ENCODE measurements around the gene ARMH1. TPM values are rescaled to one million over a fixed set of nuclear protein-coding genes. Genes with fewer than 3 reads are reported as not detected.
"Not testable (repeated sequence)": the region's sequence is repeated elsewhere in the genome, so short reads cannot be mapped to it uniquely, and the experiment has no call there.

The ARMH1 gene
- total RNA-seq, 1 experiment from 2014 or later, result not detected

- not testable (repeated sequence) for DNase-seq (ENCODE audit: low spot score)
Measured at GRCh38 chr1:44666719-44667118, 7.8 kb upstream of the ARMH1 start.

DNA sequence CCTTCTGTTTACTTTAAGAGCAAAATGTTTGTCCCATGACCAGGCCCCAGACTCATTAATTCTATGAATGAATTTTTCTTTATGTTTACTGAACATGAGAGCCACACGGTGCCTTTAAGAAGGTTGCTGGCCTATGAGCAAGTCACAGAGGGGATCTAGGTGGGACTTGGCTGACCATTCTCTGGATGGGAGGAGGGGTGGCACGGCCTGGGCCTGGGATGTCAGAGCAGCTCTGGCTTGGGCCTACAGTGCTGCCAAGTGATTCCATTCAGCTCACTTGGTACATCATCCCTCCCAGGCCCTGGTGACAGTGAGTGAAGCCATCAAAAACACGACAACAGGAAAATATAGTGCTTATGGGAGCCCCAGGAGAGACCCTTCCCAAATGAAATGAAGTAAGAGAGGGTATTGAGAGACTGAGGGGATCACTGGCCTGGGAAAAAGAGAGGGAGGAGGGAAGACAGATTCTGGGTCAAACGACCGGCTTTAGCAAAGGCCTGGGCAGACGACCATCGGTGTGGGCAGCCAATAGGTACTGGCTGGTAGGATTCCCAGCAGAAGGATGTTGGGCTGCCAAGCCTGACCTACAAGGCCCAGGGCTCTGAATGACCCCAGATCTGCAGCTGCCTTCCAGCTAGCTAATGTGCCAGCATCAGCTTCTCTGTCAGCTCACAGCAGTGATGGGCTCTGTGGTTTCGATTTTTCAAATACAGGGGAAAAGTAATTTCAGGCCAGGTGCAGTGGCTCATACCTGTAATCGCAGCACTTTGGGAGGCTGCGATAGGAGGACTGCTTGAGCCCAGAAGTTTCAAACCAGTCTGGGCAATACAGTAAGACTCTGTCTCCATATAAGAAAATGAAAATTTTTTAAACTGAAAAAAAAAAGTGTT is 3.5 kb upstream of the ARMH1 start:
- DNase-seq (ENCODE audit: low spot score), result no peak

GRCh38 chr1:44672254-44672955 is 2.1 kb upstream of the ARMH1 start:
- DNase-seq (ENCODE audit: low spot score), result peak; percentile 80

- DNase-seq (ENCODE audit: low spot score), result no peak
Measured at GRCh38 chr1:44672961-44673674, 1.4 kb upstream of the ARMH1 start.

DNA sequence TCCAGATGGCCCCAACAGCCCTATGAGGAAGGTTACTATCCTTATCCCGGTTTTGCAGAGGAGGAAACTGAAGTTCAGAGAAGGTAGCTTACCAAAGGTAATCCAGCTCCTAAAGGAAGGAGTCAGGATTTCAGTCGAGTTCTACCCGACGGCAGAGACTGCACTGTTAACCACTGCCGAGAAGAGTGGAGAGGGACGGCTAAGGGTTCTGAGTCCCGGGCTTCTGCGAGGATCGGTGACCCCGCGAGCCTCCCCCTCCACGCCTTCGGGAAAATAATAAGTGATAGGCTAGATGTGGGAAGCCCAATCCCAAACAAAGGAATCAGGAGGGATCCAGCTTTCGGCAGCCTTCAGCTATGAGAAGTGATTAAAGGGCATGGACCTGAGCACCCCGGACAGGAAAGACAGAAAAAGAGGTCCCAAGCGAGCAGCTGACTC is 820 bp upstream of the ARMH1 start:
- DNase-seq (ENCODE audit: low spot score), result no peak

- DNase-seq (ENCODE audit: low spot score), result no peak
Measured at GRCh38 chr1:44675186-44675585, 672 bp downstream of the ARMH1 start.

GRCh38 chr1:44676484-44677200 is 2.1 kb downstream of the ARMH1 start:
- no peak for DNase-seq (ENCODE audit: low spot score)

DNA sequence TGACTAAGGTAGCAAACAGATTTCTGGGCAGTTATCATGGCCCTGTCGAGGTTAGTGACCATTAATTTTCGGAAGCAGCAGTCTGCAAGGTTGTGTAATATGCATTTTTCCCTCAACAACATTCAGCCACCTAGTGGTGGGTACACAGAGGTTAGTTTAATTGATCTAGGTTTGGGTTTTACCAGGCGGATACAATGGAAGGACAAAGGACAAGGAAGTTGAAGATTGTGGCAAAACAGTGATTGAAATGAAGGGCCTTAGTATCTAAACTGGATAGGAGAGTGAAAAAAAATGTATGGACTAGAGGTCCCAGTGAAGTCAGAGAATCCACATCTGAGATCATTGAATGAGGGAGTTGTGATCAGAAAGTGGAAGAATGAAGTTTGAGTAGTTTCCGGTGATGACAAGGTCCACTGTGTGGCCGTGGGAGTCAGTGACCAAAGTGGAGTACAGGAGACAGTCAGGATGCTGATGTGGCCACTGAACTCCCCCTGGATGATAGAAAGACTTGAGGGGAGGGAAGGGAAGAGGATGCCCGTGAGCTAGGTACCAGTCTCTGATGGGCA is 2.8 kb downstream of the ARMH1 start:
- peak; percentile 42 for DNase-seq (ENCODE audit: low spot score)

DNA sequence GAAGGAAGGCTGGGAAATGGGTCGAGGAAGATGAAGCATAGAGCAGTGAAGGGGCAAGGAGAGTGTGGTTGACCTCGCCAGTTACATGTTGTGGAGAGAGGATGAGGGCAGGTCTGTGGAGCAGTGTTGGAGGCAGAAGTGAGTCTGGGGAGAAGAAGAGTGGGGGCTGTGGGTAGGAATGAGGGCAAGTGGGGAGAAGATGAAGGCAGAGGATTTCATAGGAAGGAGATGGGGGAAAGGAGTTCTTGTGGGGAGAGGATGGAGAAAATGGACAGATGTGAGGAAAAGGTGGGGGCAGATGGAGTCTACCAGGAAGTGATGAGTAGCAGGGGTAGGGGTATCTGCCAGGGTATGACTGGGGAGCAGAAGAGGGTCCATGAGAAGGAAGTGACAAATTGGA is 3.6 kb downstream of the ARMH1 start:
- no peak for DNase-seq (ENCODE audit: low spot score)

DNA sequence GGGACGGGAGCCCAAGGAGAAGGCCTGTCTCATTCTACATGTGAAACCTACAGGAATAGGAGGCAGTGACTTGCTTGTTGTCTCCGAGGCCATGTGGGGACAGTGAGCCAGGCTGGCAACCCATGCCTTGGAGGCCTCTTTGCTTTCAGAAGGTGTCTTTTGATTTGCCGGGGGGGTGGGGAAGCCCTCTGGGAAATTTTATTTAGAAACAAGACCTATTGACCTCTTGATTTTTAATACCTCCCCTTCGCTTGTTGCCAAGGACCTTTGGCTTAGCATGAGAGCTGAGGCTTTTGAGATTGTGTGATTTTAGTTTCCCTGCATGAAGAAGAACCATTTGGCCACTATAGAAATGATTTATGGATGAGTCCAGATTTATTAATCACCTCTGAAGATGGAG is 4.1 kb downstream of the ARMH1 start:
- no peak for DNase-seq (ENCODE audit: low spot score)

DNA sequence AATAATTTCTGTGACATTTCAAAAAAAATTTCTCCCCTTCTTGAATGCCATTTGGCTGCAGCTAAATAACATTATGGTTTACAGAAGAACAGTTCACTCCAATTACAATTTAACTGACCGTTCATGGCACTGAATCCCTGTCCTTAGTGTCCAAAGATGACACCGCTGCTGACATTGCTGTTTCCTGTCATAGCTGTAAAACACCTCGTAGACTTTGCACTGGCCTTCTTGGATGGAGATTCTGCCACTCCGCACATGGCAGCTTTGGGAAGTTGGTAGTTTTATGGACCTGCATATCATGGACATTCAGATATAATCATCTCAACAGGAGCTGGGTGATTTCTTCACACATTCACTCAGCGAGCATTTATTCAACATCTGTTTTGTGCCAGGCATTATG is 5.0 kb downstream of the ARMH1 start:
- DNase-seq (ENCODE audit: low spot score), result no peak

GRCh38 chr1:44681905-44682882 is 7.7 kb downstream of the ARMH1 start:
- DNase-seq (ENCODE audit: low spot score), result no peak

- DNase-seq (ENCODE audit: low spot score), result no peak
Measured at GRCh38 chr1:44682883-44683265, 8.4 kb downstream of the ARMH1 start.

DNA sequence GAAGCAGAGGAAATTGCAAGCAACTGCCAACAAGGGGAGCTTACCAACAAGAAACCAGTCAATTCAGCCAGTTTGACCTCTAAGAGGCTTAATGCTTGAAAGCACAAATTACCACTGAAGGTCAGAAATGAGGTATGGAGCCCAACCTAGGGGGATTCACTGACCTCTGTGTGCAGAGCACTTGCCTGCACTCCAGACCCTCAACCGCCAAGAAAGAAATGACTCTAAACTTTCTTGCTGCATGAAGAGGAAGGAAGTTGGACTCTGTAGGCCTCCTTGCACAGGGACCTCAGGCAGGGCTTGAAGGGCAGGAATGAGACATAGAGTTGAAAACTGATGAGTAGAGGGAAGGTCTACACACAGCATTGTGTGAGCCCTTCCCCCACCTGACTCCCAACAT is 10.0 kb downstream of the ARMH1 start:
- DNase-seq (ENCODE audit: low spot score), result no peak

- DNase-seq (ENCODE audit: low spot score), result no peak
Measured at GRCh38 chr1:44685218-44685617, 10.7 kb downstream of the ARMH1 start.

DNA sequence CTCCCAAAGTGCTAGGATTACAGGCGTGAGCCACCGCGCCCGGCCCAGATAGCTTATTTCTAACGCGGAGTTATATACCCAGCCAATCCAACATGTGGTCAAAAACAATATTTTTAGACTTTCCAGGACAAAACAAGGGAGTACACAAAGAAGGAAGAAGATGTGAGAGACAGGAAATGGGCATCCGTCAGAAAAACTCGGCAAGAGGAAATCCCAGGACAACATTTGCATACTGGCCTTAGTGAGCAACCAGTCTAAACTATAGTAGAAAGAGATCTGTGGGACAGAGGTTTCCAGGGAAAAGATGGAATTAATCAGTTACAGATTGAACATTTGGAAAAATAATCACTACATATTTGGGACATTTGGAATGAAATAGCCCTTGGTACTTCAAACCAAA is 11.4 kb downstream of the ARMH1 start:
- no peak for DNase-seq (ENCODE audit: low spot score)

GRCh38 chr1:44688760-44689446 is 14.4 kb downstream of the ARMH1 start:
- DNase-seq (ENCODE audit: low spot score), result peak; percentile 48

GRCh38 chr1:44689447-44689765 is 14.9 kb downstream of the ARMH1 start:
- DNase-seq (ENCODE audit: low spot score), result no peak

DNA sequence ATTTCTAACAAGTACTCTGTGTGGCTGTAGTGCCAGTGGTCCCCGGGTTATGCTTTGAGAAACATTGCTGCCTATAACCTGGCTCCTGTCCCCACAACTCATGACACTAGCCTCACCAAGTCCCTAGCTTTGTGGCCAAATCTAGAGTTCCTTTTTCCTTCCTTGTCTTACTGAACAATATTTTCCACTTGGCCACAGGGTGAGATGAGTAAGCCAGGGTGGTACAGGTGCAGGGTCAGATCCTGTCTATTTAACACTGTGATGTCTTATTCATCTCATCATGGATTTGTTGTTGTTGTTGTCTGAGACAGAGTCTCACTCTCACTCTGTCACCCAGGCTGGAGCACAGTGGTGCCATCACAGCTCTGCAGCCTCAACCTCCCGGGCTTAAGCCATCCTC is 18.6 kb downstream of the ARMH1 start:
- DNase-seq (ENCODE audit: low spot score), result no peak

- DNase-seq (ENCODE audit: low spot score), result no peak
Measured at GRCh38 chr1:44693900-44694299, 19.4 kb downstream of the ARMH1 start.

Data from A172 (cell line).